GM12878 (cell line): ENCODE results near the gene TERB2. TPM values are rescaled to one million over a fixed set of nuclear protein-coding genes. Genes with fewer than 3 reads are reported as not detected.

Experiments
- ATAC-seq: fragments of 200-7000 bp; cut with Tn5 transposase; 3 replicates; pipeline ENCODE4 v1.9.1; 2020; ENCODE audit warnings: mild to moderate bottlenecking, moderate library complexity
- BruUV-seq: library from RNA; stranded (reverse); fragments of 400-500 nt; replicated peaks from 2 replicates; lab custom pipeline; 2021; lab: Mats Ljungman, UMichigan
- CTCF ChIA-PET: fragments of 300-600 bp; sonication (Branson Sonifier 250); formaldehyde crosslinking; extraction: SDS; loops from one replicate; lab custom pipeline; 2021; ENCODE audit warnings: inconsistent platforms; lab: Yijun Ruan, JAX
- POLR2A ChIA-PET: fragments of 350-600 bp; formaldehyde crosslinking; extraction: SDS; loops from one replicate; lab custom pipeline; 2021; ENCODE audit warnings: inconsistent platforms; lab: Charles Lee
- RAD21 ChIA-PET: fragments of 300-600 bp; sonication (Branson Sonifier 250); formaldehyde crosslinking; loops from one replicate; lab custom pipeline; 2023; ENCODE audit warnings: antibody characterized with exemption; ENCODE audit not compliant: unreplicated experiment; lab: Charles Lee
- SMC1A ChIA-PET: fragments of 300-600 bp; sonication (Branson Sonifier 250); formaldehyde crosslinking; loops from one replicate; lab custom pipeline; 2023; ENCODE audit not compliant: unreplicated experiment, uncharacterized antibody; lab: Charles Lee
- DNase-seq: peaks from one replicate; pipeline ENCODE4 v3.0.0-alpha.2; 2011; ENCODE audit warnings: low read depth, low spot score
- FAIRE-seq: peaks from 3 replicates; lab custom pipeline; 2011; peaks lifted over from hg19 to GRCh38; lab: Jason Lieb, UNC
- H2AFZ ChIP-seq: 2 replicates; pipeline ENCODE4 v1.6.0; 2011; ENCODE audit warnings: low read depth, low read length, control low read depth; ENCODE audit not compliant: control insufficient read depth
- H3K27ac ChIP-seq: 2 replicates; pipeline ENCODE4 v1.5.1; 2011; ENCODE audit warnings: control low read depth; ENCODE audit not compliant: control insufficient read depth, insufficient read depth
- H3K27me3 ChIP-seq, 2 experiments: replicated peaks in 1 of 2; 2 replicates each; pipeline versions ENCODE4 v1.6.0 to v1.6.1; 2011; ENCODE audit warnings: low read length in 1 of 2; ENCODE audit not compliant: control insufficient read depth in 2 of 2, insufficient read depth in 2 of 2
- H3K36me3 ChIP-seq, 2 experiments: 2 replicates each; pipeline ENCODE4 v1.5.1; 2011; ENCODE audit warnings: low read length in 1 of 2; ENCODE audit not compliant: control insufficient read depth in 2 of 2, insufficient read depth in 2 of 2
- H3K4me1 ChIP-seq: 2 replicates; pipeline ENCODE4 v1.6.1; 2011; ENCODE audit warnings: mild to moderate bottlenecking, low read length, moderate library complexity, mixed read lengths; ENCODE audit not compliant: control insufficient read depth, insufficient read depth
- H3K4me2 ChIP-seq: 2 replicates; pipeline ENCODE4 v1.6.0; 2011; ENCODE audit warnings: control low read depth; ENCODE audit not compliant: control insufficient read depth, insufficient read depth
- H3K4me3 ChIP-seq: fragments of 200-600 bp; sonication (generic); 2 replicates; pipeline ENCODE4 v1.5.1; 2016
- H3K79me2 ChIP-seq: 2 replicates; pipeline ENCODE4 v1.6.0; 2011; ENCODE audit warnings: low read length; ENCODE audit not compliant: control insufficient read depth, insufficient read depth
- H3K9ac ChIP-seq: 2 replicates; pipeline ENCODE4 v1.8.0; 2011; ENCODE audit warnings: low read length, control low read depth, mixed read lengths; ENCODE audit not compliant: control insufficient read depth, insufficient read depth
- H3K9me3 ChIP-seq: replicated peaks from 3 replicates; pipeline ENCODE4 v1.5.1; 2011; ENCODE audit warnings: mild to moderate bottlenecking, low read length; ENCODE audit not compliant: control insufficient read depth, insufficient read depth
- H4K20me1 ChIP-seq: 2 replicates; pipeline ENCODE4 v1.6.0; 2011; ENCODE audit not compliant: control insufficient read depth, insufficient read depth
- BRCA1 ChIP-seq: IDR thresholded peaks from 2 replicates; pipeline ENCODE4 v1.6.1; 2011; ENCODE audit warnings: low read depth, low read length, improper control_type of control experiment
- CEBPB ChIP-seq, 2 experiments: fragments of 150-350 bp in 1 of 2; IDR thresholded peaks; 2 replicates each; pipeline ENCODE4 v1.6.1; 2012 to 2014; ENCODE audit warnings: low read depth in 2 of 2, low read length in 2 of 2, borderline replicate concordance in 1 of 2, inconsistent platforms in 1 of 2
- FOXM1 ChIP-seq: IDR thresholded peaks from 2 replicates; pipeline ENCODE4 v1.6.1; 2012; ENCODE audit warnings: low read depth, mild to moderate bottlenecking, inconsistent platforms, low read length, moderate library complexity
- IRF4 ChIP-seq: IDR thresholded peaks from 2 replicates; pipeline ENCODE4 v1.6.1; 2011; ENCODE audit warnings: low read depth, low read length
- IRF5 ChIP-seq: fragments of 450-650 bp; IDR thresholded peaks from 2 replicates; pipeline ENCODE4 v1.6.1; 2017; ENCODE audit warnings: borderline replicate concordance
- NBN ChIP-seq: fragments of 450-650 bp; IDR thresholded peaks from 2 replicates; pipeline ENCODE4 v1.6.1; 2016
- PAX5 ChIP-seq: IDR thresholded peaks from 2 replicates; pipeline ENCODE4 v1.6.1; 2011; ENCODE audit warnings: low read depth, low read length, borderline replicate concordance
- PAX8 ChIP-seq: fragments of 450-650 bp; IDR thresholded peaks from 2 replicates; pipeline ENCODE4 v1.6.1; 2017; ENCODE audit warnings: mild to moderate bottlenecking, moderate library complexity
- POLR2AphosphoS2 ChIP-seq: IDR thresholded peaks from 2 replicates; pipeline ENCODE4 v1.6.1; 2011; ENCODE audit warnings: low read depth, mild to moderate bottlenecking, low read length, improper control_type of control experiment, moderate library complexity
- RBBP5 ChIP-seq: fragments of 200-600 bp; sonication (generic); conservative IDR thresholded peaks from 2 replicates; pipeline ENCODE4 v1.6.1; 2016
- SKIL ChIP-seq: fragments of 450-650 bp; IDR thresholded peaks from 2 replicates; pipeline ENCODE4 v1.6.1; 2017; ENCODE audit warnings: mild to moderate bottlenecking, low read depth, inconsistent platforms; ENCODE audit not compliant: poor library complexity, severe bottlenecking
- SREBF1 ChIP-seq: IDR thresholded peaks from 2 replicates; pipeline ENCODE4 v1.6.1; 2012; ENCODE audit warnings: mild to moderate bottlenecking, low read length
- STAT3 ChIP-seq: IDR thresholded peaks from 2 replicates; pipeline ENCODE4 v1.6.1; 2011; ENCODE audit warnings: low read depth, low read length, improper control_type of control experiment
- USF2 ChIP-seq: IDR thresholded peaks from 2 replicates; pipeline ENCODE4 v1.6.1; 2011; ENCODE audit warnings: low read depth, low read length, improper control_type of control experiment, borderline replicate concordance
- ZNF592 ChIP-seq: fragments of 450-650 bp; IDR thresholded peaks from 2 replicates; pipeline ENCODE4 v1.6.1; 2017; ENCODE audit warnings: mild to moderate bottlenecking, moderate library complexity
- WGBS: methylation state at CpG from one replicate; pipeline ENCODE4 v1.1.6; 2016; ENCODE audit warnings: low lambda C conversion rate; ENCODE audit not compliant: insufficient replicate concordance, insufficient coverage; ENCODE audit errors: missing lambda C conversion rate; 5-methylcytosine and 5-hydroxymethylcytosine counted together
- in situ Hi-C: fragments of 300-500 bp; cut with MboI; formaldehyde crosslinking; loops from 9 replicates; pipeline ENCODE4 v1.14.3; 2018; ENCODE audit warnings: mixed read lengths
- intact Hi-C: fragments of 100-400 bp; cut with micrococcal nuclease; formaldehyde crosslinking; loops from one replicate; pipeline ENCODE4 v1.14.2; 2022; ENCODE audit not compliant: unreplicated experiment
- polyA plus RNA-seq, 11 experiments: library from polyadenylated mRNA; depleted of rRNA in 4 of 11; unstranded in 6 of 11; stranded (reverse) in 5 of 11; fragments of >200 nt; fragmentation: Nextera tagmentation in 4 of 11; fragmentation: Illumina TruSeq in 1 of 11; extraction: Ambion mirVana in 4 of 11; extraction: Trizol in 1 of 11; gene quantifications; 1 replicate in 1 of 11; 2 replicates in 10 of 11; pipeline versions ENCODE4 v1.2.1 to v1.2.3, GENCODE V29; 2011 to 2016; ENCODE audit warnings: inconsistent platforms in 2 of 11, missing spikeins in 2 of 11, low read depth in 1 of 11
- total RNA-seq, 4 experiments: library from RNA; depleted of rRNA in 3 of 4; stranded (reverse); fragments of >200 nt in 3 of 4; fragmentation: Illumina TruSeq in 1 of 4; extraction: Trizol in 1 of 4; gene quantifications; 2 replicates each; pipeline versions ENCODE4 v1.2.1 to v1.2.3, GENCODE V29; 2013 to 2021

TERB2 gene
- total and polyA plus RNA-seq, 10 of the 15 experiments (the other 5 are each of a cell fraction or from before 2014, with no cell fraction given): not detected

GRCh38 chr15:45022871-45023658, 66.6 kb downstream of the TERB2 start, which contains the start of gene SORD:
Gene SORD, plus strand, starts transcription at chr15:45023195. Its CDS starts 89 bp downstream, at chr15:45023284.
- Histone ChIP-seq H3K4me3 (peak within 1 kb of the TSS; percentile 82), H3K79me2 (peaks cover 14% of the 10 kb centered on the region), H4K20me1 (no peaks in the 10 kb centered on the region), H3K4me2 (peak within 1 kb of the TSS; percentile 98), H3K4me1 (peaks cover 7% of the 10 kb centered on the region), H3K27me3 (no peaks in the 10 kb centered on the region), H3K27ac (peak within 1 kb of the TSS; percentile 30), H3K36me3 (no peaks in the 10 kb centered on the region), H3K9ac (peak within 1 kb of the TSS; percentile 81), H3K9me3 (no peaks in the 10 kb centered on the region), H2AFZ (peak within 1 kb of the TSS; percentile 98)
- RAD21 ChIA-PET: interaction anchor here (0.9 to 1.1 kb wide), 2 partner anchors 15 to 95 kb away, joined by 3 read pairs; no protein-coding TSS in a partner anchor
- CTCF ChIA-PET: interaction anchor here (0.6 to 4.7 kb wide), 8 partner anchors 12 to 317 kb away, joined by 3 to 22 read pairs (median 4); no protein-coding TSS in a partner anchor
- POLR2A ChIA-PET: interaction anchor here (0.8 to 1.8 kb wide), 2 partner anchors 44 to 486 kb away, joined by 3 to 4 read pairs; partner anchors contain the start of gene EIF3J
- ATAC-seq (peak; percentile 99), FAIRE-seq (peak; percentile 57), DNase-seq (no peak)
- intact Hi-C loops: no loop called here
- BruUV-seq: no TSS peak
- in situ Hi-C loops: loop anchor here (10.0 kb wide), 1 partner anchor 168 kb away; no protein-coding TSS in a partner anchor
- under 1% methylated on average over 42 of the region's 48 CpGs for WGBS
- SMC1A ChIA-PET: interaction anchor here (0.9 to 2.0 kb wide), 8 partner anchors 20 to 1074 kb away, joined by 3 to 6 read pairs (median 3); no protein-coding TSS in a partner anchor
- TF ChIP-seq FOXM1: no peak
- TF ChIP-seq BRCA1: no peak
- TF ChIP-seq ZNF592: no peak
- TF ChIP-seq PAX5: no peak
- no peak for TF ChIP-seq PAX8
- no peak for TF ChIP-seq STAT3
- TF ChIP-seq IRF4: no peak
- no peak for TF ChIP-seq POLR2AphosphoS2
- no peak for TF ChIP-seq RBBP5
- 0 out of 2 replicates have a peak, but pooled peaks have one; percentile 70 for TF ChIP-seq NBN
- TF ChIP-seq USF2: no peak
- TF ChIP-seq SKIL: no peak
- TF ChIP-seq IRF5: no peak
- TF ChIP-seq SREBF1: no peak
- no peak for TF ChIP-seq CEBPB (IDR thresholded peaks at IDR 0.05; ENCODE audit: borderline replicate concordance in 1 of 2, low read depth in 2 of 2, low read length in 2 of 2)
